ENCODE data around the gene VAV3. TPM values are rescaled to one million over a fixed set of nuclear protein-coding genes. Genes with fewer than 3 reads are reported as not detected.

VAV3 gene
- polyA plus RNA-seq, 1 of the 3 experiments (the other 2 are of a cell fraction): not detected

DNA sequence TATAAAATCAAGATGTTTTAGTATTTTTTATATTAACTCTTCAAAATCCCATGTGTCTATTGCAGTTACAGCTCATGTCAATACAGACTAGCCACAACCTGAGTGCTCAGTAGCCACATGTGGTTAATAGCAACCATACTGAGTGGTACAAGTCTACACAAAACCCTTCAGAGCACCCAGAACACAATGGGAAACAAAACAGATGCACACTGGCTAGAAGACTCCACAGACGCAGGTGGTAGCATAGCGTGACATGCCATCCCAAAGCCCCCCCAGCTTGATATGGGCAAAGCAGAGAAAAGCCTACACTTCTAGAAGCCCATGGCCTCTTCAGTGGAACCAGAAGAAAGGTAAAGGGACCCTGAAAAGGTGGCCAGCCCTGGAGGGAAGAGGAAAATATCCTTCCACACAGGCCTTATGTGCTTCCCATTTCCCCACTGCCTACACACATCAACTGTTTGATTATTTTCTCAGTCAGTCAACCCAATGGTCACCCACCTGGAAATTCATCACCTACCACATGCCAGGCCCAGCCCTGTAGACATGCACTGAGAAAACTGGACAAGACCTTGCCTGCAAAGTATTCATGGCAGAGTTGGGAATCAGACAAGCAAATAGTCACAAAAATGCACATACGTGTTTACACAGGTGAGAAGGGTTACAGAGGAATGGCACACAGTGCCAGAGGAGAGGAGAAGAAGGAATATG lies 175.0 kb downstream of the VAV3 start:
- no peak overlapping the region for H3K4me3 ChIP-seq (ENCODE audit: low read depth in 2 of 2, low read length in 1 of 2)
- CTCF ChIA-PET: interaction anchor here (25.0 kb wide), 1 partner anchor 335 kb away, joined by 597 read pairs; no protein-coding TSS in a partner anchor
- no peaks in the 10 kb centered on the region for H4K20me1 ChIP-seq (ENCODE audit: insufficient read depth)
- WGBS (ENCODE audit: low lambda C conversion rate): 50% methylated on average over 3 of the region's 3 CpGs
- no peaks in the 10 kb centered on the region for H3K9me3 ChIP-seq
- H3K79me2 ChIP-seq (ENCODE audit: insufficient read depth): no peaks in the 10 kb centered on the region
- H2AFZ ChIP-seq (ENCODE audit: low read depth): no peak overlapping the region
- no peaks in the 10 kb centered on the region for H3K9me2 ChIP-seq
- POLR2A ChIA-PET: no interaction called here
- no peaks in the 10 kb centered on the region for H3K27me3 ChIP-seq (ENCODE audit: insufficient read depth)
- H3K4me1 ChIP-seq (ENCODE audit: control insufficient read depth in 1 of 2, insufficient read depth in 2 of 2, low read depth in 1 of 2, low read length in 1 of 2): peaks cover 0 to 9% of the 10 kb centered on the region in 2 experiments; a peak in 2 of 4 replicates
- H3K27ac ChIP-seq (ENCODE audit: low read depth in 2 of 2, low read length in 1 of 2): no peak overlapping the region
- TF ChIP-seq TEAD4 (IDR thresholded peaks at IDR 0.05; ENCODE audit: borderline replicate concordance, insufficient read depth) (no peak), TAF1 (IDR thresholded peaks at IDR 0.05; ENCODE audit: borderline replicate concordance, low read depth, low read length) (no peak), MEF2A (IDR thresholded peaks at IDR 0.05; ENCODE audit: borderline replicate concordance, low read depth) (no peak), NFIC (IDR thresholded peaks at IDR 0.05; ENCODE audit: borderline replicate concordance) (no peak)
- TF ChIP-seq, protein P1, sequence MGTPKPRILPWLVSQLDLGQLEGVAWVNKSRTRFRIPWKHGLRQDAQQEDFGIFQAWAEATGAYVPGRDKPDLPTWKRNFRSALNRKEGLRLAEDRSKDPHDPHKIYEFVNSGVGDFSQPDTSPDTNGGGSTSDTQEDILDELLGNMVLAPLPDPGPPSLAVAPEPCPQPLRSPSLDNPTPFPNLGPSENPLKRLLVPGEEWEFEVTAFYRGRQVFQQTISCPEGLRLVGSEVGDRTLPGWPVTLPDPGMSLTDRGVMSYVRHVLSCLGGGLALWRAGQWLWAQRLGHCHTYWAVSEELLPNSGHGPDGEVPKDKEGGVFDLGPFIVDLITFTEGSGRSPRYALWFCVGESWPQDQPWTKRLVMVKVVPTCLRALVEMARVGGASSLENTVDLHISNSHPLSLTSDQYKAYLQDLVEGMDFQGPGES (IDR thresholded peaks at IDR 0.05; ENCODE audit: low read depth, low read length): no peak
- no peak overlapping the region for H3K9ac ChIP-seq
- DNase-seq: no peak
- H3F3A ChIP-seq (replicated peaks; ENCODE audit: insufficient read depth): no peaks in the 10 kb centered on the region
- H3K4me2 ChIP-seq: no peak overlapping the region
- H3K36me3 ChIP-seq (replicated peaks in 1 of 2; ENCODE audit: control insufficient read depth in 1 of 2, insufficient read depth in 2 of 2, low read length in 1 of 2): no peaks in the 10 kb centered on the region

DNA sequence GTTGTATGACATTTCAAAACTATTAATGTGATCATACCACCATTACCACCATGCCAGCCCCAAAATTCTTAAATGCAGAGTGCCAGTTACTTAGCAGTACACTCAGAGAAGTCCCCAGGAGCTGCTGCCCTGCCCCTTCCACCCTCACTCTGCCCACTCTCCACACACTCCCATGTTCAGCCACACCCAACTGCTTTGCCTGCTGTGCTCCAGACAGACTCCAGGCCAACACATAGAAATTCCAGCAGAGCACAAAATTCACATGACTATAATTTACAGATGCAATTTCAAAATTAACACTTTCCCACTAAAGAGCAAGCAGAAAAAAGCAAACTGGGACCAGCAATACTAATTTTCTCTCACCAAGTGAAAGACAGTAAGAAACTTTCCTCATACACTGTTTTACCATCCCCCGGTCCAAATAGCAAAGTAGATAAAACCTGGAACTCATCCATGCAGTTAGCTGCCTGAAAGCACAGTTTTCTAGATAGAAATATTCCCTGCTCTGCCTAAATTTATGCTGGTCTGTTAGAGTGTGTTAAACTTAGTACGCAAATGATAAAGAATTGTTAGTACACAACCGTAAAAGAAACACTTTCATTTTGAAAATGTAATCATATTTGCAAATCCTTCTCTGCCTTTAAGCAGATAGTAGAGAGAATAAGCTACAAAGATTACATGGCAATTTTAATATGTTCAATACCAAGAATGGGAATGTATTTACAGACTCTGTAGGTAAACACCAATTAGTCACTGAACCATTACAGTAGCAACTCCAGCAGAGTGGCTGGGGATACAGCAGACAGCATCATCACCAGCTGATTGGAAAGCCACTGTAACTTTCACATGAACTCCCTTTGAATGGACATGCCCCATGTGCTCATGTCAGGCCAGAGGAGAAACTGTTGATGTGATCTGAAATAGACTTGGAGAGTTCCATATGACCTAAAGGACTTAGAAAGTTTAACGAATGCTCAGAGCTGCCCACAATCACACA lies 176.5 kb downstream of the VAV3 start:
- 81% methylated on average over 4 of the region's 4 CpGs for WGBS (ENCODE audit: low lambda C conversion rate)
- no peaks in the 10 kb centered on the region for H3F3A ChIP-seq (replicated peaks; ENCODE audit: insufficient read depth)
- no peaks in the 10 kb centered on the region for H3K27me3 ChIP-seq (ENCODE audit: insufficient read depth)
- H3K9me3 ChIP-seq: no peaks in the 10 kb centered on the region
- peaks cover 0 to 9% of the 10 kb centered on the region in 2 experiments; a peak in 2 of 4 replicates for H3K4me1 ChIP-seq (ENCODE audit: control insufficient read depth in 1 of 2, insufficient read depth in 2 of 2, low read depth in 1 of 2, low read length in 1 of 2)
- H3K36me3 ChIP-seq (replicated peaks in 1 of 2; ENCODE audit: control insufficient read depth in 1 of 2, insufficient read depth in 2 of 2, low read length in 1 of 2): no peaks in the 10 kb centered on the region
- no peaks in the 10 kb centered on the region for H3K79me2 ChIP-seq (ENCODE audit: insufficient read depth)
- no peak overlapping the region for H3K4me2 ChIP-seq
- no peak overlapping the region for H2AFZ ChIP-seq (ENCODE audit: low read depth)
- H4K20me1 ChIP-seq (ENCODE audit: insufficient read depth): no peaks in the 10 kb centered on the region
- POLR2A ChIA-PET: no interaction called here
- H3K9me2 ChIP-seq: no peaks in the 10 kb centered on the region
- no peak overlapping the region for H3K27ac ChIP-seq (ENCODE audit: low read depth in 2 of 2, low read length in 1 of 2)
- H3K4me3 ChIP-seq (ENCODE audit: low read depth in 2 of 2, low read length in 1 of 2): no peak overlapping the region
- no peak for DNase-seq
- CTCF ChIA-PET: interaction anchor here (0.9 to 25.0 kb wide), 3 partner anchors 9 to 337 kb away, joined by 3 to 597 read pairs (median 4); no protein-coding TSS in a partner anchor
- no peak overlapping the region for H3K9ac ChIP-seq
- TF ChIP-seq EZH2phosphoT487 (IDR thresholded peaks at IDR 0.05; ENCODE audit: borderline replicate concordance, low read depth) (no peak), SMC3 (IDR thresholded peaks at IDR 0.05; ENCODE audit: low read depth, low read length) (no peak), YY1 (IDR thresholded peaks at IDR 0.05; ENCODE audit: low read depth) (no peak), MEF2A (IDR thresholded peaks at IDR 0.05; ENCODE audit: borderline replicate concordance, low read depth) (no peak), NFIC (IDR thresholded peaks at IDR 0.05; ENCODE audit: borderline replicate concordance) (no peak), GATA2 (CRISPR knock-in tag; IDR thresholded peaks at IDR 0.05) (no peak), MXI1 (IDR thresholded peaks at IDR 0.05; ENCODE audit: low read depth, low read length) (no peak), ELF1 (IDR thresholded peaks at IDR 0.05) (no peak), EP300 (IDR thresholded peaks at IDR 0.05; ENCODE audit: borderline replicate concordance in 1 of 2, low read depth in 1 of 2, low read length in 1 of 2) (no peak), NRF1 (IDR thresholded peaks at IDR 0.05; ENCODE audit: low read depth, low read length) (no peak), TEAD4 (IDR thresholded peaks at IDR 0.05; ENCODE audit: borderline replicate concordance, insufficient read depth) (no peak)
- TF ChIP-seq, protein P1 (IDR thresholded peaks at IDR 0.05; ENCODE audit: low read depth, low read length): no peak
- TF ChIP-seq, protein P2, sequence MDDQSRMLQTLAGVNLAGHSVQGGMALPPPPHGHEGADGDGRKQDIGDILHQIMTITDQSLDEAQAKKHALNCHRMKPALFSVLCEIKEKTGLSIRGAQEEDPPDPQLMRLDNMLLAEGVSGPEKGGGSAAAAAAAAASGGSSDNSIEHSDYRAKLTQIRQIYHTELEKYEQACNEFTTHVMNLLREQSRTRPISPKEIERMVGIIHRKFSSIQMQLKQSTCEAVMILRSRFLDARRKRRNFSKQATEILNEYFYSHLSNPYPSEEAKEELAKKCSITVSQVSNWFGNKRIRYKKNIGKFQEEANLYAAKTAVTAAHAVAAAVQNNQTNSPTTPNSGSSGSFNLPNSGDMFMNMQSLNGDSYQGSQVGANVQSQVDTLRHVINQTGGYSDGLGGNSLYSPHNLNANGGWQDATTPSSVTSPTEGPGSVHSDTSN (IDR thresholded peaks at IDR 0.05): no peak
- TF ChIP-seq, protein P3, sequence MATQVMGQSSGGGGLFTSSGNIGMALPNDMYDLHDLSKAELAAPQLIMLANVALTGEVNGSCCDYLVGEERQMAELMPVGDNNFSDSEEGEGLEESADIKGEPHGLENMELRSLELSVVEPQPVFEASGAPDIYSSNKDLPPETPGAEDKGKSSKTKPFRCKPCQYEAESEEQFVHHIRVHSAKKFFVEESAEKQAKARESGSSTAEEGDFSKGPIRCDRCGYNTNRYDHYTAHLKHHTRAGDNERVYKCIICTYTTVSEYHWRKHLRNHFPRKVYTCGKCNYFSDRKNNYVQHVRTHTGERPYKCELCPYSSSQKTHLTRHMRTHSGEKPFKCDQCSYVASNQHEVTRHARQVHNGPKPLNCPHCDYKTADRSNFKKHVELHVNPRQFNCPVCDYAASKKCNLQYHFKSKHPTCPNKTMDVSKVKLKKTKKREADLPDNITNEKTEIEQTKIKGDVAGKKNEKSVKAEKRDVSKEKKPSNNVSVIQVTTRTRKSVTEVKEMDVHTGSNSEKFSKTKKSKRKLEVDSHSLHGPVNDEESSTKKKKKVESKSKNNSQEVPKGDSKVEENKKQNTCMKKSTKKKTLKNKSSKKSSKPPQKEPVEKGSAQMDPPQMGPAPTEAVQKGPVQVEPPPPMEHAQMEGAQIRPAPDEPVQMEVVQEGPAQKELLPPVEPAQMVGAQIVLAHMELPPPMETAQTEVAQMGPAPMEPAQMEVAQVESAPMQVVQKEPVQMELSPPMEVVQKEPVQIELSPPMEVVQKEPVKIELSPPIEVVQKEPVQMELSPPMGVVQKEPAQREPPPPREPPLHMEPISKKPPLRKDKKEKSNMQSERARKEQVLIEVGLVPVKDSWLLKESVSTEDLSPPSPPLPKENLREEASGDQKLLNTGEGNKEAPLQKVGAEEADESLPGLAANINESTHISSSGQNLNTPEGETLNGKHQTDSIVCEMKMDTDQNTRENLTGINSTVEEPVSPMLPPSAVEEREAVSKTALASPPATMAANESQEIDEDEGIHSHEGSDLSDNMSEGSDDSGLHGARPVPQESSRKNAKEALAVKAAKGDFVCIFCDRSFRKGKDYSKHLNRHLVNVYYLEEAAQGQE (IDR thresholded peaks at IDR 0.05; ENCODE audit: low read depth, low read length): no peak
- TF ChIP-seq, protein P4, sequence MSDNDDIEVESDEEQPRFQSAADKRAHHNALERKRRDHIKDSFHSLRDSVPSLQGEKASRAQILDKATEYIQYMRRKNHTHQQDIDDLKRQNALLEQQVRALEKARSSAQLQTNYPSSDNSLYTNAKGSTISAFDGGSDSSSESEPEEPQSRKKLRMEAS (IDR thresholded peaks at IDR 0.05; ENCODE audit: low read depth): no peak
